Measurements from ENCODE around the gene PEX11B. TPM values are rescaled to one million over a fixed set of nuclear protein-coding genes. Genes with fewer than 3 reads are reported as not detected.

Gene PEX11B
- total RNA-seq, 1 experiment from 2014 or later: 13.7 TPM

- Histone ChIP-seq H3K23me2 (ENCODE audit: insufficient read length, low read depth, low read length, poor library complexity, severe bottlenecking) (peaks cover 4% of the 10 kb centered on the region), H3K56ac (ENCODE audit: insufficient read length, low read depth, low read length) (no peak overlapping the region), H3K79me2 (ENCODE audit: insufficient read depth, low read length) (no peaks in the 10 kb centered on the region), H3K9ac (ENCODE audit: extremely low read depth, insufficient read length, low read length) (no peak overlapping the region), H2AFZ (ENCODE audit: low read length) (no peak overlapping the region), H3K79me1 (ENCODE audit: insufficient read depth, low read depth, low read length, poor library complexity, severe bottlenecking) (no peaks in the 10 kb centered on the region), H3K23ac (ENCODE audit: insufficient read length, low read depth, low read length) (no peak overlapping the region), H2BK15ac (ENCODE audit: low read depth, low read length) (no peak overlapping the region), H2BK20ac (ENCODE audit: low read depth, low read length, poor library complexity, severe bottlenecking) (no peak overlapping the region), H2AK5ac (ENCODE audit: insufficient read length, low read length) (no peak overlapping the region), H2BK5ac (ENCODE audit: insufficient read length, low read length) (no peak overlapping the region), H2BK120ac (ENCODE audit: low read depth, low read length, poor library complexity, severe bottlenecking) (no peak overlapping the region), H3K27ac (ENCODE audit: insufficient read length, low read depth, low read length) (no peak overlapping the region), H3K27me3 (ENCODE audit: insufficient read depth, low read length) (no peaks in the 10 kb centered on the region), H3T11ph (ENCODE audit: low read length) (no peak overlapping the region), H3K4ac (ENCODE audit: low read depth, low read length) (no peak overlapping the region), H4K5ac (ENCODE audit: insufficient read length, low read depth, low read length) (no peak overlapping the region), H3K4me2 (ENCODE audit: insufficient read depth, insufficient read length, low read length) (no peak overlapping the region), H2BK12ac (ENCODE audit: insufficient read length, low read depth, low read length) (no peak overlapping the region), H4K8ac (replicated peaks; ENCODE audit: insufficient read length, low read depth, low read length) (no peak overlapping the region), H4K20me1 (ENCODE audit: control insufficient read depth, insufficient read depth, insufficient read length) (no peaks in the 10 kb centered on the region), H4K91ac (ENCODE audit: insufficient read length, low read depth, low read length) (no peak overlapping the region), H3K18ac (ENCODE audit: insufficient read length, low read depth, low read length) (no peak overlapping the region), H3K9me3 (ENCODE audit: control insufficient read depth, low read depth, low read length) (no peaks in the 10 kb centered on the region), H3K4me1 (ENCODE audit: insufficient read depth, low read length) (no peaks in the 10 kb centered on the region), H3K14ac (ENCODE audit: insufficient read depth, low read length) (no peak overlapping the region)
- Mint-ChIP-seq H3K9me3 (no peaks in the 10 kb centered on the region), H3K27ac (no peak overlapping the region), H3K4me1 (peaks cover 7% of the 10 kb centered on the region in 2 experiments), H3K4me3 (no peak overlapping the region), H3K27me3 (ENCODE audit: low read depth) (peaks cover 20% of the 10 kb centered on the region), H3K36me3 (ENCODE audit: insufficient read depth in 1 of 3, low read depth in 3 of 3) (no peaks in the 10 kb centered on the region)
- WGBS (ENCODE audit: extremely low coverage, insufficient read length, low lambda C conversion rate): no CpG with 5 or more reads among the region's 1 CpG
- TF ChIP-seq CTCF (conservative IDR thresholded peaks at IDR 0.05): no peak
- DNase-seq: no peak
Measured at GRCh38 chr1:145895471-145895870, 23.0 kb downstream of the PEX11B start.

Measured in H9 (cell line).